ENCODE results near the gene ADGRG1.

The ADGRG1 gene

DNA sequence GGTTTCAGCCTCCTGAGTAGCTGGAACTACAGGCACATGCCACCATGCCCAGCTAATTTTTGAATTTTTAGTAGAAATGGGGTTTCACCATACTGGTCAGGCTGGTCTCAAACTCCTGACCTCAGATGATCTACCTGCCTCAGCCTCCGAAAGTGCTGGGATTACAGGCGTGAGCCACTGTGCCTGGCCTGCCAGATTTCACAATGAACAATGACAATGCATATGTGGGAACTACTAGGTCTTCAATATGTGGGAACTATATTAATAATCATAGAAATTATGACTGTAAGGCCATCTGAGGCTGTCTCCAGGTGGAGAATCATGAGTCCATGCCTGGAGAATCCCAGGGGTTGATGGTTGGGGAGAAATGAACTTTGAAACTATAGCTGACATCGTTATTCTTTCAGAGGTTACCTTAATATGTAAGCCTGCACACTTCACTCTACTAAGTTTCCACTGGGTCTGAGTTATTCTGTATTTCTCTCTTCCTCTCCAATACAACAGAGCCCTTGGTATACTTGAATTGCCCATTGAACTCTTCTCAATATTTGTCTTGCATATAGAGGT is 59.0 kb downstream of the ADGRG1 start:
- no peak for TF ChIP-seq CTCF (IDR thresholded peaks at IDR 0.05; ENCODE audit: low read length, missing control alignments)
- no peak overlapping the region for H3K4me3 ChIP-seq (replicated peaks; ENCODE audit: low read depth, low read length)
- DNase-seq (ENCODE audit: low read depth), result no peak

DNA sequence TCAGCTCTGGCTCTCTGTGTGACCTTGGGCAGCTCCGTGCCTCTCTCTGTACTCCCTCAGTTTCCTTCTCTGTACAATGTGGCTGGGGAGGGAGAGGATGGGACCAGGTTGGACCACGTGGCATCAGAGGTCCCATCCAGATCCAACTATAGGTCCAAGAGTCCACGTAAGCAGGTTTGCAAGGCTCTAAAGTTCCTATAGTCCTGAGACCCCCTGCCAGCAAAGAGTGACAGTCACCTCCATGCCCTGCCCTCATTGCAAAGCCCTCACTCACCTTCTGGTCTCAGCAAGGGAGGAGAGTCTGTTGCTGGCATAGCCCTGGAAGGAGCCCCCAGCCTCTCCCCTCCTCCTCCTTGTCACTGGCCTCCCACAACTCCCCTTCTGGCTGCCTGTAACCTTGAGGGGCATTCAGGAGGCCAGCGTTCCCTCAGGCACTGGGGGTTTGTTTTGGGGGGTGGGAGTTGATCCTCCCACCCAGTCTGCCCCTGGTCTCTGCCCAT is 60.1 kb downstream of the ADGRG1 start:
- no peak overlapping the region for H3K4me3 ChIP-seq (replicated peaks; ENCODE audit: low read depth, low read length)
- DNase-seq (ENCODE audit: low read depth), result no peak
- no peak for TF ChIP-seq CTCF (IDR thresholded peaks at IDR 0.05; ENCODE audit: low read length, missing control alignments)

DNA sequence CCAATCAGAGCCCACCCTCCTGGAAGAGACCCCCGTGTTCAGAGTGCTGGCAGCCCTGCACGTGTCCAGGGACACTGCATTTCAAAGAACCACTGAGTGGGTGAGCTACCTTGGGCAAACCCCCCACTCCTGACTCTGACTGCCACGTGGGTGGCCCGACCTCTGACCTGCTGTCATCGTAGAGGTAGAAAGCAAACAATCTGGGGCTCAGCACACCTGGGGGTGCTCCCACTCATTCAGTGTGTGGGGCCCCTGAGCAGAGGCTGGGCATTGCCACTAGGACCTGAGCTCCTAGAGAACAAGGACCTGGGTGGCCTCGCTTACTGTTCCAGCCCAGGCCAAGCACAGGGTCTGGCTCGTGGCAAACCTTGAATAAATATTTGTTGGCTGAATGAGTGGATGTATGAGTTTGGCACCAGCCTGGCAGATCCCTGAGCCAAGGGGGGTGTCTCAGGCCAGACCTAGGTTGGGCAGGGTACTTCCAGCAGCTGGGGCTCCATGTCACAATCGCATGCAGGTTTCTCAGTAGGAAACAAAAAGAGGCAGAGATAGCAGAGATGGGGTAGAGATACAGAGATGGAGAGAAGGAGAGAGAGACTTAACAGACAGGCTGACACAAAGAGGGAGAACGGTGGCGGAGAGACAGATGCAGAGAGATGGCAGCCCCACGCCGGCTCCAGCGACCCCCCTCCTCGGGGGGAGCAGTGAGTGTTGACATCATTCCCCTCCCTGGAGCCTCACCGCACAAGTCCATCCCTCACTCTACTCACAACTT is 60.7 kb downstream of the ADGRG1 start:
- no peak for TF ChIP-seq CTCF (IDR thresholded peaks at IDR 0.05; ENCODE audit: low read length, missing control alignments)
- no peak for DNase-seq (ENCODE audit: low read depth)
- H3K4me3 ChIP-seq (replicated peaks; ENCODE audit: low read depth, low read length), result no peak overlapping the region

GRCh38 chr16:57689762-57690558 is 61.5 kb downstream of the ADGRG1 start:
- no peak for DNase-seq (ENCODE audit: low read depth)
- no peak for TF ChIP-seq CTCF (IDR thresholded peaks at IDR 0.05; ENCODE audit: low read length, missing control alignments)
- no peak overlapping the region for H3K4me3 ChIP-seq (replicated peaks; ENCODE audit: low read depth, low read length)

- no peak overlapping the region for H3K4me3 ChIP-seq (replicated peaks; ENCODE audit: low read depth, low read length)
- TF ChIP-seq CTCF (IDR thresholded peaks at IDR 0.05; ENCODE audit: low read length, missing control alignments), result no peak
- DNase-seq (ENCODE audit: low read depth), result peak; percentile 14
These were observed 62.5 kb downstream of the ADGRG1 start for GRCh38 chr16:57690782-57691471.

DNA sequence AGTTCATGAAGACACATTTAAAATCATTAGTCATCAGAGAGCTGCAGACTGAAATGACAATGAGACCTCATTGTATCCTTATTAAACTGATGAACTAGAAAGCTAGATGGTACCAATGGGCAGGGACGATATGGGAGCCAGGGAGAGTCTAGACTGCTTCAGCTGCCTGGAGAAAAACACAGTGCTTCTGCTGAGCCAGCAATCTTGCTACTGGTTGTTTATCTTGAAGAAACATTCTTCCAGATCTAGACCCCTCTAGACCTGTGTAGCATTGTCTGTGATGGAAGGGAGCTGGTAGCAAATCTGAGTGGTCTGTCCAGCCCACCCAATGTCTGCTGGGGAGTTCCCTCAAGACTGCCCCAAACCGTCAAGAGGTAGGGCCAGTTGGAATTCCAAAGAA is 64.2 kb downstream of the ADGRG1 start:
- no peak overlapping the region for H3K4me3 ChIP-seq (replicated peaks; ENCODE audit: low read depth, low read length)
- no peak for TF ChIP-seq CTCF (IDR thresholded peaks at IDR 0.05; ENCODE audit: low read length, missing control alignments)
- no peak for DNase-seq (ENCODE audit: low read depth)

All from fibroblast of pulmonary artery (primary cell).